ENCODE measurements around the gene GSK3A. TPM values are rescaled to one million over a fixed set of nuclear protein-coding genes. Genes with fewer than 3 reads are reported as not detected.
A peak's percentile ranks its signal among the peaks of the same experiment; 100 is the strongest.

The GSK3A gene
- total RNA-seq, 4 donors from 2014 or later, result 33.8 to 46.1 (median 41.8) TPM

DNA sequence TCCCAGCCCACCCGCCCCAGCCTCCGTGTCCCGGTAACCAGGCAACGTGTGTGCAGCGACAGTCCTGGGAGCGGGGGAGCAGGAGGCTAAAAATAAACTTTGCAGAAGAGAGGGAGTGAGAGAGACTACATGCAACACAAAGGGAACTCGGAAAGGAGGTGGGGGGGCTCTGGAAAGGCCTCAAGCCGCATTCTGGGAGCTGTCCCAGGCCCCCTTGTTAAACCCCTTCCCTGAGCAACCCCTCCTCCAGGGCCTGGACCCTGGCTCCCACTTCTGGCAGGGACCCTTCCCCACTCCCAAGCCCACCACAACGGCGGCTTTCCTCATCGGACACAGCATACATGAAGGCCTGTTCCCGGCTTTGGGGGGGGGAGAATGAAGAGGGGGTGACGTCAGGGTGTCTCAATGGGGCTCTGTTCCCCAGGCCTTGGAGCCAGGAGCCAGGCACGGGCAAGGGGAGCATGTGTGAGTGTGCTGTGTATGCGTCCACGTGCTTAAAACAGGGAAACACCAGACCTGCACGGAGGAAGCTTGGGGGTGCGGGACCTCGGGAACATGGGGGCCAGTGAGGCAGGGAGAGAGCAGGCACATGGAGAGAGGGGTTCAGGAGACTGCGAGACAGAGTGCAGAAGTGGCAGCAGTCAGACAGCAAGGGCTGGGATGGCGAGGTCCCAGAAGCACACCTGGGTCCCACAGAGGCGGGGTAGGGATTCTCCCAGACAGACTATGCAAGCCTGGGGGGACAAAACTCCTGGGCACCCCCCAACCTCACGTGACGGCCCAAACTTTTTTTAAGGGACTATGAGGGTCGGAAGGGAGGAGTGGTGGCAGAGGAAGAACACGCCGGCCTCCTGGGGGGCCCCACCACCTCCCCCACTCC is 10.2 kb upstream of the GSK3A start:
- peaks cover 5 to 27% (median 23%) of the 10 kb centered on the region in 4 donors for H3K36me3 ChIP-seq

DNA sequence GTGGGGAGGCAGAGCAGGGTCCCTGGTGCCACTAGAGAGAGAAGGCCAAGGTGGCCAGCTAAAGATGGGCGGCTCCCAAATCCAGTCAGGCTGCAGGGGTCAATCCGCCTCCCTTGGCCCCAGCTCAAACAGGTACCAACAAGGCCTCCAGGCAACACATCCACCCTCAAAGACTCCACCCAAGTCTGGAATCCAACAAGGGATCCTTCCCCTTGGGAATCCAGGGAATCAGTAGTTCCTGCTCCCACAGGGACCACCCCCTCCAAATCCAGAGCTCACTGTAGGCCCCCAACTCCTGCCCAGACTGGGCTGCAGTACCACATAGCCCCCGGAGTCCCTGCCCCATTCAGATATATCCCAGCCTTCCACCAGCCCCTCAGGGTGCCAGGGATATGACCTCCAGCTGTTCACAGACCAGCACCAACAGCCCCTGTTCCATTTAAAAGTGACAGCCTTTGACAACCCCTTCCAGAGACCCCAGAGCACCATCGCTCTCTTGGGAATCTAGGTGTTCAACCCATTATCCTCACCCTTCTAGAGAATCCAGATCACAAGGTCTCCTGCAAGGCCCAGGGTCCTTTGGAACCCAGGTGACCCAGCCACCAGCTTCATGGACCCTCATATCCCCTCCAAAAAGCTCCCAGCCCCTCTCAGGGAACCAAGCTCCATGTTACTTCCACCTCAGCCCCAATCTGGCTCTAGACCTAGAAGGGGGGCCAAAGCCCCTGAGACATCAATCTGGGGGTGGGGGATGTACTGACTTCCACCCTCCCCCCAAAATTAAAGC is 9.4 kb upstream of the GSK3A start:
- 50% methylated on average over 4 of the region's 4 CpGs for WGBS
- Histone ChIP-seq H3K36me3 (peaks cover 5 to 35% (median 23%) of the 10 kb centered on the region in 4 donors), H3K4me3 (peak overlapping the region; percentile 85 to 98 (median 96)), H3K27me3 (no peaks in the 10 kb centered on the region), H3K4me1 (peaks cover 57 to 81% (median 73%) of the 10 kb centered on the region in 4 donors), H3K9me3 (no peaks in the 10 kb centered on the region), H3K27ac (replicated peaks in 1 of 4) (peak overlapping the region; percentile 100)
- intact Hi-C loops (cut with DNase I), result no loop called here
- no peak for DNase-seq (ENCODE audit: extremely low spot score)
- TF ChIP-seq, protein P1, sequence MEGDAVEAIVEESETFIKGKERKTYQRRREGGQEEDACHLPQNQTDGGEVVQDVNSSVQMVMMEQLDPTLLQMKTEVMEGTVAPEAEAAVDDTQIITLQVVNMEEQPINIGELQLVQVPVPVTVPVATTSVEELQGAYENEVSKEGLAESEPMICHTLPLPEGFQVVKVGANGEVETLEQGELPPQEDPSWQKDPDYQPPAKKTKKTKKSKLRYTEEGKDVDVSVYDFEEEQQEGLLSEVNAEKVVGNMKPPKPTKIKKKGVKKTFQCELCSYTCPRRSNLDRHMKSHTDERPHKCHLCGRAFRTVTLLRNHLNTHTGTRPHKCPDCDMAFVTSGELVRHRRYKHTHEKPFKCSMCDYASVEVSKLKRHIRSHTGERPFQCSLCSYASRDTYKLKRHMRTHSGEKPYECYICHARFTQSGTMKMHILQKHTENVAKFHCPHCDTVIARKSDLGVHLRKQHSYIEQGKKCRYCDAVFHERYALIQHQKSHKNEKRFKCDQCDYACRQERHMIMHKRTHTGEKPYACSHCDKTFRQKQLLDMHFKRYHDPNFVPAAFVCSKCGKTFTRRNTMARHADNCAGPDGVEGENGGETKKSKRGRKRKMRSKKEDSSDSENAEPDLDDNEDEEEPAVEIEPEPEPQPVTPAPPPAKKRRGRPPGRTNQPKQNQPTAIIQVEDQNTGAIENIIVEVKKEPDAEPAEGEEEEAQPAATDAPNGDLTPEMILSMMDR (IDR thresholded peaks at IDR 0.05), result no peak
- TF ChIP-seq EP300 (IDR thresholded peaks at IDR 0.05) (no peak), POLR2AphosphoS5 (IDR thresholded peaks at IDR 0.05) (no peak), POLR2A (IDR thresholded peaks at IDR 0.05; ENCODE audit: low read depth) (no peak)

More for the DNA sequence above, 10.2 kb upstream of the GSK3A start:
- H3K4me1 ChIP-seq, result peaks cover 57 to 79% (median 72%) of the 10 kb centered on the region in 4 donors
- no peaks in the 10 kb centered on the region for H3K27me3 ChIP-seq
- H3K4me3 ChIP-seq, result peak overlapping the region; percentile 85 to 98 (median 96)
- peak; percentile 21 to 31 for TF ChIP-seq POLR2AphosphoS5 (IDR thresholded peaks at IDR 0.05)
- no peak for TF ChIP-seq POLR2A (IDR thresholded peaks at IDR 0.05; ENCODE audit: low read depth)
- DNase-seq (ENCODE audit: extremely low spot score), result no peak
- WGBS, result 1% methylated on average over 16 of the region's 27 CpGs
- H3K9me3 ChIP-seq, result no peaks in the 10 kb centered on the region
- peak overlapping the region; percentile 100 for H3K27ac ChIP-seq (replicated peaks in 1 of 4)
- intact Hi-C loops (cut with DNase I), result no loop called here

DNA sequence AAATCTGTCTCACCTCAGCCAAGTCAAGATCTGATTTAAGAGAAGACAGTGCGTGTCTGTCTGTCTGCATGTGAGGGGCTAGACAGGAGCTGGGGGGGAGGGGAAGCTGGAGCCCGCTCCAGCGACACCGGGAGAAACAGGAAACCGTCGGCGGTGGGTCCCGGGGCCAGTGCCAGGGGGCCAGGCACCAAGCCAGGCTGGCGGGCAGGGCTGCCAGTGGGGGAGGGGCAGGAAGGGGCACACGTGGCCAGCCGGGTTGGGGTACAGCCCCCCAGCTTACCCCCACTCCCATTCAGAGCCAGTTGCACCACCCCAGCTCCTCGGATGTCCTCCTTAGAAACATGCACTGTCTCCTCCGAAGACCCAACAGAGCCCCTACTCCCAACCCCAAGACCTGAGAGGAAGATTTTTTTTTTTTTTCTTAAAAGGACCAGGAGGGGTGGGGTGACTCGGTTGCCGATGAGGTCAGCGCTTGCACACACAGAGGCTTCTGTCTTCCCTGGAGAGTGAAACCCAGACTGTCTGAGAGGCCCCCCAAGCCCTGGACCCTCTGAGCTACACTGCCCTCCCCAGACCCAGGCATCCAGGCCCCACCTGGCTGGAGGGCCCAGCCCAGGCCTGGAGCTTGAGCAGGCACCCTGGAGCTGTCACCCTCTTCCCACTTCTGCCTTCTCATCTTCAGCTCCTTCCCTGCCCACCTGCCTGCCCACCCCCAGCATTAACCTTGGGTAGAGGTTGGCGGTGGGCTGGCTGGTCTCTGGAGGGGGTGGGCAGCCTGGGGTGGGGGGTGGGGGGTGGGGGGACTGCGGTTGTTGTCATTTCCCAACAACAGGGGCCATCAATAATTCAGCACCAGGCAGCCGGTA is 8.5 kb upstream of the GSK3A start:
- Histone ChIP-seq H3K9me3 (no peaks in the 10 kb centered on the region), H3K27me3 (no peaks in the 10 kb centered on the region), H3K36me3 (peaks cover 5 to 37% (median 23%) of the 10 kb centered on the region in 4 donors), H3K27ac (replicated peaks in 1 of 4) (peak overlapping the region; percentile 100), H3K4me1 (peaks cover 59 to 81% (median 73%) of the 10 kb centered on the region in 4 donors), H3K4me3 (peak overlapping the region; percentile 85 to 98 (median 96))
- intact Hi-C loops (cut with DNase I), result no loop called here
- peak in 1 of 2 donors; percentile 10 for TF ChIP-seq POLR2AphosphoS5 (IDR thresholded peaks at IDR 0.05)
- TF ChIP-seq, protein P1 (IDR thresholded peaks at IDR 0.05), result no peak
- WGBS, result 10% methylated on average over 10 of the region's 19 CpGs
- no peak for DNase-seq (ENCODE audit: extremely low spot score)

DNA sequence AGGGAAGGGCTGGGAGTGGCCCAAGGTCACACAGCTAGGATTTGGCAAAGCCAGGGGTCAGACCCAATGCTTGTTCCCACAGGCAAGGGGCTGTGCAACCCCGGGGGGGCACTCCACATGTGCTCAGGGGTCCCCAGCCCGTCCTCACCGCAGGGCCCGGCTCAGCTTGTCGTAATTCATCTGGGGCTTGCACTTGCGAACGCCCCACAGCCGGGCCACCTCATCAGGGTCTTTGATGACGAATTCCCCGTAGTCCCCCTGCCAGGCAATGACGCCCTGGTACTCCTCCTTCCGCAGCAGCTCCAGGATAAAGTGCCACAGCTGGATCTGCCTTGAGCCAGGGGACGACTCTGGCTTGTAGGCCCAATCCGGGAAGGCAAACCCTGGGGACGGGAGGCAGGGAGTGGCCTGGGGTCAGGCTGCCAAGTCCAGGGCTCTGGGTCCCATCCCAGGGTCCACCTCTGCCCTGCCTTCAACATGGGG is 7.8 kb upstream of the GSK3A start:
- intact Hi-C loops (cut with DNase I), result no loop called here
- no peaks in the 10 kb centered on the region for H3K27me3 ChIP-seq
- 40% methylated on average over 8 of the region's 15 CpGs for WGBS
- H3K4me1 ChIP-seq, result peaks cover 66 to 81% (median 73%) of the 10 kb centered on the region in 4 donors
- H3K27ac ChIP-seq (replicated peaks in 1 of 4), result peak overlapping the region; percentile 100
- H3K9me3 ChIP-seq, result no peaks in the 10 kb centered on the region
- peak overlapping the region; percentile 85 to 98 (median 96) for H3K4me3 ChIP-seq
- TF ChIP-seq POLR2AphosphoS5 (IDR thresholded peaks at IDR 0.05), result peak in 1 of 2 donors; percentile 12
- TF ChIP-seq EP300 (IDR thresholded peaks at IDR 0.05), result no peak
- no peak for TF ChIP-seq POLR2A (IDR thresholded peaks at IDR 0.05; ENCODE audit: low read depth)
- TF ChIP-seq, protein P1 (IDR thresholded peaks at IDR 0.05), result no peak
- peaks cover 5 to 37% (median 23%) of the 10 kb centered on the region in 4 donors for H3K36me3 ChIP-seq
- DNase-seq (ENCODE audit: extremely low spot score), result no peak
